ENCODE data around the gene SLC24A3.

Gene SLC24A3

GRCh38 chr20:19244291-19244690, 31.8 kb downstream of the SLC24A3 start:
- H3K9ac ChIP-seq (ENCODE audit: low read depth, low read length) = no peak overlapping the region
- no peaks in the 10 kb centered on the region for H3K4me1 ChIP-seq (ENCODE audit: insufficient read depth, low read length)
- no peaks in the 10 kb centered on the region for H3K9me3 ChIP-seq (ENCODE audit: insufficient read depth, low read depth, low read length)
- 91% methylated on average over 8 of the region's 8 CpGs for WGBS
- no peaks in the 10 kb centered on the region for H3K36me3 ChIP-seq (ENCODE audit: insufficient read depth, low read length)
- no peak overlapping the region for H3K27ac ChIP-seq (ENCODE audit: low read depth, low read length)
- no peak overlapping the region for H3K4me3 ChIP-seq (ENCODE audit: low read length)
- no peaks in the 10 kb centered on the region for H3K27me3 ChIP-seq (ENCODE audit: insufficient read depth, low read length)

DNA sequence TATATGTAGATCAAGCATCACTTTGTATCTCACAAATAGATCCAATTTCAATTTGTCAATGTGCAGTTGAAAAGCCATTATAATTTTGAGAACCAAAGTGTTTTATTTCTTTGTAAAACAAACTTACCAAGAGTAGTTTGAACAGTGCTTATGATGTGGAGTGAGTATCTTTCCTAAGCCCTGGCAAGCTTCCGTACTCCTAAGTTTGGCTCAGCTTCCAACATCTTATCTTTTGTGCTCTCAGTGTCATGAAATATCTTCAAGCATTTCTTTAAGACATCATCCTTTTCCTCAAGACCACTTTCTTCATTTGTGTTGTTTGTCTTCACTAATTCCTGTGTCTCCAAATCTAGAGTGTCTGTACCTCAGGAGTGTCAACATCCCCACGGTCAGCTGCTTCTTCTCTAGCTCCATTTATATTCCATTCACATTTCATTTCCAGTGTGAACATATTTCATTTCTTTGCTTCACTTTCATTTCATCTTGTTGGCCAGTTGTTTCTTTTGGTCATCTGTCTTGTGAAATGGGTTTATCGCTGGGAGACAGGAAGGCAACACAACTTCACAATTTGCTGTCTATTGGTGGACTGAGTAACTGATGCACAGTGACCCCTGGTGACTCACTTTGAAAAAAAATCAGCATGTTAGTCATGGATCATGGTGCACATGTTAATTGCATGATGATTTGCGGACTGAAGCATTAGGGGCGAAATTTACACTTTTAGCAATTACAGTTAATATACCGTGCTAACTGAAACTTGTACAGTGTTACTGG, 36.9 kb downstream of the SLC24A3 start:
- Histone ChIP-seq H3K27ac (ENCODE audit: low read depth, low read length) (no peak overlapping the region), H3K36me3 (ENCODE audit: insufficient read depth, low read length) (no peaks in the 10 kb centered on the region), H3K4me3 (ENCODE audit: low read length) (no peak overlapping the region), H3K9me3 (ENCODE audit: insufficient read depth, low read depth, low read length) (no peaks in the 10 kb centered on the region), H3K27me3 (ENCODE audit: insufficient read depth, low read length) (no peaks in the 10 kb centered on the region), H3K9ac (ENCODE audit: low read depth, low read length) (no peak overlapping the region), H3K4me1 (ENCODE audit: insufficient read depth, low read length) (no peaks in the 10 kb centered on the region)
- 94% methylated on average over 6 of the region's 6 CpGs for WGBS

- no peak overlapping the region for H3K4me3 ChIP-seq (ENCODE audit: low read length)
- no peaks in the 10 kb centered on the region for H3K9me3 ChIP-seq (ENCODE audit: insufficient read depth, low read depth, low read length)
- H3K36me3 ChIP-seq (ENCODE audit: insufficient read depth, low read length) = no peaks in the 10 kb centered on the region
Observed at GRCh38 chr20:19250346-19250745, 37.9 kb downstream of the SLC24A3 start.

GRCh38 chr20:19251506-19251905, 39.1 kb downstream of the SLC24A3 start:
- Histone ChIP-seq H3K27ac (ENCODE audit: low read depth, low read length) (no peak overlapping the region), H3K27me3 (ENCODE audit: insufficient read depth, low read length) (no peaks in the 10 kb centered on the region), H3K9me3 (ENCODE audit: insufficient read depth, low read depth, low read length) (no peaks in the 10 kb centered on the region), H3K4me3 (ENCODE audit: low read length) (no peak overlapping the region), H3K36me3 (ENCODE audit: insufficient read depth, low read length) (no peaks in the 10 kb centered on the region), H3K4me1 (ENCODE audit: insufficient read depth, low read length) (no peaks in the 10 kb centered on the region), H3K9ac (ENCODE audit: low read depth, low read length) (no peak overlapping the region)
- WGBS = 90% methylated on average over 4 of the region's 4 CpGs

More at GRCh38 chr20:19250346-19250745, 37.9 kb downstream of the SLC24A3 start:
- H3K27ac ChIP-seq (ENCODE audit: low read depth, low read length) = no peak overlapping the region
- no peaks in the 10 kb centered on the region for H3K4me1 ChIP-seq (ENCODE audit: insufficient read depth, low read length)
- no peaks in the 10 kb centered on the region for H3K27me3 ChIP-seq (ENCODE audit: insufficient read depth, low read length)
- H3K9ac ChIP-seq (ENCODE audit: low read depth, low read length) = no peak overlapping the region

DNA sequence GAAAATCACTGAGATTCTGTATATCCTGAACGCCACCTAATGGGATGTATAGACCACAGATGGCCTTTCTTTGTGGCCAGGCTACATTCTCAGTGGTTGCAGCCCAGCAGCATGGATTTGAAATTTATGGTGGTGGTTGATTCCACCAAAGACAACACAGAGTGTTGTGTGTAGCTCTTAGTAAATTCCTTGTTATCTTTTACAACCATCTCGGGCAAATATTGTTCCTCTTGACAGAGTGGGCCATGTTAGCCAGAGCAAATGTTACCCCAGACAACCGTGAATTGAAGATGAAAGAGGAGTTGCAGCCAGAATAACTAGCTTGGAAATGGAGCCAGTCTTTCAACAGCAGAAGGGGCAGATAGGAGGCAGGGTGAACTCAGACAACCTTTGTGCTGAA, 39.5 kb downstream of the SLC24A3 start:
- Histone ChIP-seq H3K4me1 (ENCODE audit: insufficient read depth, low read length) (no peaks in the 10 kb centered on the region), H3K9me3 (ENCODE audit: insufficient read depth, low read depth, low read length) (no peaks in the 10 kb centered on the region), H3K4me3 (ENCODE audit: low read length) (no peak overlapping the region), H3K27ac (ENCODE audit: low read depth, low read length) (no peak overlapping the region), H3K27me3 (ENCODE audit: insufficient read depth, low read length) (no peaks in the 10 kb centered on the region), H3K9ac (ENCODE audit: low read depth, low read length) (no peak overlapping the region), H3K36me3 (ENCODE audit: insufficient read depth, low read length) (no peaks in the 10 kb centered on the region)
- WGBS = 95% methylated on average over 3 of the region's 3 CpGs

DNA sequence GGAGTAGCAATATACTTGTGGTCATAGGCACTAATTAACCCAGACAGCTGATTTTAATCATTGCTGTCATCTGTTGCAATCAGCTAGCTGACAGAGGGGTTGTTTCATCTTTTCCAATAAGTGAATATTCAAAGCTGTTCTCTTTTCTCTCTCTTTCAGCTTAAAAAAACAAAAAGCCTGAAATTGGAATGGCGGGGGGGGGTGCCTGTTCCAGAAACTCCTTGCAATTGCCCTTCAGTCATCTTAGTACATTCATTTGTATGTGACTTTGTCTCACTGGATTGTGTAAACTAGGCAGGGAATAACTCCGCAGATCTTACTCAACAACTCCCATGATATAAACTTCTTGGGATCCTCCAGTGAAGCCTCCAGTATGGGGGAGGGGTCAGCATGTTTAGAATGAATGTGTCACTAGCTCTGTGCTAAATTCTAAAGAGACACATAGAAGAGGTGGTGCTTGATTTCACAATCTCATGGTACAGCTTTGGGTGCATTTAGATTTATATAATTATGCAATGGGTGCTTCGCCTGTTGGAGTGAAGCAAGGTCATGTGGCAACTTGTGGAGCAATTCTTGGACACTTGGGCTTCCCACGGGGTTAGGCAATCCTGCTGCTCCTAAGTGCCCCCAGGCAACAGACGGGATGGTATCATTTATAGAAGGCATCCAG, 40.1 kb downstream of the SLC24A3 start:
- Histone ChIP-seq H3K27me3 (ENCODE audit: insufficient read depth, low read length) (no peaks in the 10 kb centered on the region), H3K4me1 (ENCODE audit: insufficient read depth, low read length) (no peaks in the 10 kb centered on the region; the same call in 1 of the 2 replicates), H3K4me3 (ENCODE audit: low read length) (no peak overlapping the region), H3K36me3 (ENCODE audit: insufficient read depth, low read length) (no peaks in the 10 kb centered on the region), H3K27ac (ENCODE audit: low read depth, low read length) (no peak overlapping the region), H3K9ac (ENCODE audit: low read depth, low read length) (no peak overlapping the region), H3K9me3 (ENCODE audit: insufficient read depth, low read depth, low read length) (no peaks in the 10 kb centered on the region)
- WGBS = 81% methylated on average over 4 of the region's 5 CpGs

DNA sequence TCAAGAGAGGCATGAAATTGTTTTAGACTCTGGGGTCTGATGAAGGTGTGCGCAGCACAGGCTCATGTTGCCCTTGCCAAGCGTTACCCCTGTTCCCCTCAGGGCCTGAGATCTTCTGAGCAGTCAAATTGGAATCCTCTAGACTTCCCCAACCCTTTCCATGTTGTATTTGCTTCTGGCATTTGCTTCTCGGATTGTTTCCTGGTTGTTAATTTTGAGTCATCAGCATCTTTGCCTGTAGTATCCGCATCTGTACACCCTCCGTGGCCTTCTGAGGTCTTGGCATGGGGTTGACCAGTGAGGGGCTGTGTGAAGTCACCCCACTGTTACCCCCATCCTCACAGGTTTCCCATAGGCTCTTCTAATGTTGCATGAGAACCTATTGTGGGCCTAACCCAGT, 40.9 kb downstream of the SLC24A3 start:
- Histone ChIP-seq H3K4me1 (ENCODE audit: insufficient read depth, low read length) (no peaks in the 10 kb centered on the region; the same call in 1 of the 2 replicates), H3K27me3 (ENCODE audit: insufficient read depth, low read length) (no peaks in the 10 kb centered on the region), H3K36me3 (ENCODE audit: insufficient read depth, low read length) (no peaks in the 10 kb centered on the region), H3K9me3 (ENCODE audit: insufficient read depth, low read depth, low read length) (no peaks in the 10 kb centered on the region), H3K4me3 (ENCODE audit: low read length) (no peak overlapping the region), H3K9ac (ENCODE audit: low read depth, low read length) (no peak overlapping the region), H3K27ac (ENCODE audit: low read depth, low read length) (no peak overlapping the region)
- 96% methylated on average over 5 of the region's 5 CpGs for WGBS

DNA sequence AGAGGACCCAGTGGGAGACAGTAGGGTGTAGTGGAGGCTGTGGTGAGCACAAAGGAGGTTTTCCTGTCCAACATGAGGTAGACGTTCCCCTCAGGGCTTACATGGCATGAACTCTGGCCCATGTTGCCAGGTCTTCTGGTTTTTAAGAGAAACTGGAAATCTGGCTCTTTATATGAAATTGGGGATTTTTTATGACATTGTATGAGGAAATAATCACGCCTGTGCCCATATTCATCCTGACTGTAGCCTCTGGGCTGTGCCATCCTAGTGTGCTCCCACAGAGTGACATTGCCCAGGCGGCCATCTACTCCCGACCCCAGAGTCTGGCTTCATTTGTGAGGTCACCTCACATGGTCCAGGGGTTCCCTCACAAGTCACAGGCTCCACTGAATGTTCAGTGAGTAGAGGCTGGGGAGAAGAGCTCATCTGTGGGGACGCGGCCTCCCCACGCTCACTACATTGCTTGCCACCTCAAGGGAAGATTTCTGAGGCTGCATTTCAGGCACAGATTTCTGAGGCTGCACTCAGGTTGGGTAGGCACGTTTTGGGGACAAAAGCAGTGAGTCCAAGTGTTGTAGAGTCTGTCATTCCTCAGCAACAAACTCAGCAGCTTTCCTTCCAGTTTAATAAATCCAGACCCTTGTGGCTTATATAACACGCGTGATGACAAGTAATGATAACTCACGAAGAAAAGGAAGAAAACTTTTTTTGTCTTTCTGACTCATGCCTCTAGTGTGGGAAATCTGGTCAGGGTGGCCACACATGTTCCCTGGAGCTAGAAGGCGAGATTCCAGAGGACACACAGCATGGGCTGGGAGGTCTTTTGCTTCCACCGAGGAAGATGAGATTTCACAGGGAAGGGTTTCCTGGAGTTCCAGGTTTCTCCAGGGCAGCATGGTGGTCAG, 41.7 kb downstream of the SLC24A3 start:
- Histone ChIP-seq H3K27ac (ENCODE audit: low read depth, low read length) (no peak overlapping the region), H3K36me3 (ENCODE audit: insufficient read depth, low read length) (no peaks in the 10 kb centered on the region), H3K9ac (ENCODE audit: low read depth, low read length) (no peak overlapping the region), H3K9me3 (ENCODE audit: insufficient read depth, low read depth, low read length) (no peaks in the 10 kb centered on the region), H3K4me1 (ENCODE audit: insufficient read depth, low read length) (no peaks in the 10 kb centered on the region; the same call in 1 of the 2 replicates), H3K4me3 (ENCODE audit: low read length) (no peak overlapping the region), H3K27me3 (ENCODE audit: insufficient read depth, low read length) (no peaks in the 10 kb centered on the region)
- WGBS = 92% methylated on average over 13 of the region's 13 CpGs

DNA sequence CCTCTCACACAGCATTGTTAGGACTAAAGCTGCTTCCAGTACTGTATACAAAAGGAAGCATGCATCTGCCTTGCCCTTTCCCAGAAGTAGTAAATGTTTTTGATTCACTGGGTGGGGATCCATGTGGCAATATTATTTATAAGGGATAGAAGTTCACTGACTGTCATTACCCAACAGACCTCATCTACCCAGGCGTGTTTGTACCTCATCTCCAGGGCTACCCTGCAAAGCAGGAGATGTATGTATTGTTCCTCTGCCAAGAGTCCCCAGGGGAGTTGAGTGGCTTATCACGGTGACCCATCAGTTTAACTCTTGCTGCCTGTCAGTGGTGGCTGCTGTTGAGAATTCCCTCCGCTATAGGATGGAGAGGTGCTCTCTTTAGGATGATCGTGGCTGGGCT, 42.5 kb downstream of the SLC24A3 start:
- Histone ChIP-seq H3K4me1 (ENCODE audit: insufficient read depth, low read length) (no peaks in the 10 kb centered on the region; the same call in 1 of the 2 replicates), H3K4me3 (ENCODE audit: low read length) (no peak overlapping the region), H3K27me3 (ENCODE audit: insufficient read depth, low read length) (no peaks in the 10 kb centered on the region), H3K36me3 (ENCODE audit: insufficient read depth, low read length) (no peaks in the 10 kb centered on the region), H3K9ac (ENCODE audit: low read depth, low read length) (no peak overlapping the region), H3K9me3 (ENCODE audit: insufficient read depth, low read depth, low read length) (no peaks in the 10 kb centered on the region), H3K27ac (ENCODE audit: low read depth, low read length) (no peak overlapping the region)
- 81% methylated on average over 4 of the region's 4 CpGs for WGBS

GRCh38 chr20:19256085-19256484, 43.6 kb downstream of the SLC24A3 start:
- Histone ChIP-seq H3K27ac (ENCODE audit: low read depth, low read length) (no peak overlapping the region), H3K36me3 (ENCODE audit: insufficient read depth, low read length) (no peaks in the 10 kb centered on the region), H3K4me3 (ENCODE audit: low read length) (no peak overlapping the region), H3K9ac (ENCODE audit: low read depth, low read length) (no peak overlapping the region), H3K9me3 (ENCODE audit: insufficient read depth, low read depth, low read length) (no peaks in the 10 kb centered on the region), H3K27me3 (ENCODE audit: insufficient read depth, low read length) (no peaks in the 10 kb centered on the region), H3K4me1 (ENCODE audit: insufficient read depth, low read length) (no peaks in the 10 kb centered on the region; the same call in 1 of the 2 replicates)
- 91% methylated on average over 1 of the region's 2 CpGs for WGBS
